HG03159 (cell line): ENCODE measurements around the gene CIRBP.

Source experiments
- ATAC-seq: cut with Tn5 transposase; IDR thresholded peaks from one replicate; pipeline ENCODE4 v1.9.1; 2021; ENCODE audit warnings: mild to moderate bottlenecking, moderate library complexity; ENCODE audit not compliant: unreplicated experiment

The CIRBP gene

DNA sequence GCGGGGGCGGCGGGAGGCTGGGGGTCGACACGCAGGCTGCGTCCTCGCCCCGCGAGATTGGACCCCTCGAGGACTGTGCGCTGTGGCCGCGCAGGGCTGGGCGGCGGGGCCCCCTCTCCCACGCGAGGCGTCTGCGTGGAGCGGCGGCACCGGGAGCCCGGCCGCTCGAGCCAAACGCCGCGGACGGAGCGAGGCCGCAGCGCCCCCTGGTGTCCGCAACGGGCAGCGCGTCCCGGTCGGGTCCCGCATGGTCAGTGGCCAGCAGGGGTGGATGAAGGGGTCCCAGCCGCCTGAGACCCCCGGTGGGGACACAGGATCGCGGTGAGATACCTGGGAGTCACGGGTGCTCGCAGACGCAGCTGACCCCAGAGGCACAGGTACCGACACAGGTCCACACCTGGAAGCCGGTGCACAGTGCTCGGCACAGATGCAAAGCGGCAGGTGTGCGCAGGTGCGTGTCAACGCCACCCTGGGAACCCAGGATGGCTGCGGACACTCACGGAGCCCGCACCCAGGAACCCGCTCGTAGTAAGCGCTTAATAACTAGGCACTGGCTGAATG is 2.1 kb upstream of the CIRBP start:
- ATAC-seq = no peak

DNA sequence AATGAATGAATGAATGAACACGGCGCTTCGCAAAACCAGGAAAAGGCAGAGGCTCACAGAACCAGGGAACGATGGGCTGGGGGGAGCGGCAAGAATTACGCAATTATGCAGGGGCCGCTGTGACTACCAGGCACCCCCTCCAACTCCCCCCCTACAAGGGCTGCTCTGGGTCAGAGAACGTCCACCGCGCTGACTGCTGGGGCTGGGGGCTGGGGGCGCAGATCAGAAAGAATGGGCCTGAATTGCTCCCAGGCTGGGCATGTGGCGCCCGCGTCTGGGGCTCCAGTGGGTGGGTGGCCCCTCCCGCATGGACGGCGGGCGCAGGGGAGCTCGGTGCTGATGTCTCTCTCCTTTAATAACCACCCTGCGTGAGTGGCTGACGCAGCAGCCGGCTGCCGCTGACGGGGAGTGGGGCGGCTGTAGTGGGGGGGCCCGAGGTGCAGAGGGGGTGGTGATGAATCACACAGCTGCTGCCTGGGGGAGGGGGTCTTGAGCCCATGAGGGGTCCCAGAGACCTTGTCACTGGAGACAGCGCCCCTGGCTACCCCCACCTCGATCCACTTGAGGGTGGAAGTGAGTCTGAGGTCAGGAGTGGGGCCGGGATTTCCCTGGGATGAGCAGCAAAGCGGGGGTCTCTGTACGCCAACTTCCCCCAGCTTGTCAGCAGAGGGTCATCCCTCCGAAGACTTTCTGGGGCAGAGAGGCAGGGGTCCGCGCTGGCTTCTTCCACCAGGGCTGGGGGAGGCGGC is 1.5 kb upstream of the CIRBP start:
- ATAC-seq = no peak

DNA sequence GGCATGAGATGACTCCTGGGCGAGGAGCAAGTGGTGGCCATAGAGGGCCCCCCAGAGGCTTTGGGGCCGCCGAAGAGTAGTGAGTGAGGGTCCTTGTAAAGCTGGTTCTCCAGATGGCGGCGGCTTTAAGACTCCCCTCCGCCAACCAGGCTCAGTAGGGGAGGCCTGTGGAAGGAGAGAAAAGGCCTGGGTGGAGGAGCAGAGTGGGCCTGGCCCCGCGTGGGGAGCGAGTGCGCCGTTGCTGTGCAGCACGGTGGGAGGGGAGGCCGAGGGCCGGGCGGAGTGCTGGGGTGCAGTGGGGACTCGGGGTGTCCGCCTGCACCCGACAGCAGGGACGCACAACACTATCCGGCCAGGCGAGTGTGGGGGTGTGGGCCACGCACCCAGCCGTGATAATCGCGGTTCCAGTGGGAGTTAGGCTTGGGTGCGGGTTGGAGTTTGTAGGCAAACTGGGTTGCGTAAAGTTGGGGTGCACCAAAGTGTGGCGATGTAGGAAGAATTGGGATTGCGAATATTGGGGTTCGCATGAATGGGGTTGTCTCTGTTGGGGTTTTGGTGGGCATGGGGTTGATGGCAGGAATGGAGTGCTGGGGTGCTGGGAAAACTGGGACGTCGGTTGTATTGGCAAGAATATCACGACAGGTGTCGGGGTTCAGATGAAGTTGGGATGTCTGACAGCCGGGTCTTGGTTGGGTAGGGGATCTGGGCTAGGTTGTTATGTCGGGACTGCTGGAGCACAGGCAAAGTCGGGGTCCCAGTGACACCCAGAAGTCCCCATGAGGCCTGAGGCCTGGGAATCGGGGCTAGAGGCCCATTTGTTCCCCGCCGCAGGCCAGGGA is 687 bp upstream of the CIRBP start:
- no peak for ATAC-seq

DNA sequence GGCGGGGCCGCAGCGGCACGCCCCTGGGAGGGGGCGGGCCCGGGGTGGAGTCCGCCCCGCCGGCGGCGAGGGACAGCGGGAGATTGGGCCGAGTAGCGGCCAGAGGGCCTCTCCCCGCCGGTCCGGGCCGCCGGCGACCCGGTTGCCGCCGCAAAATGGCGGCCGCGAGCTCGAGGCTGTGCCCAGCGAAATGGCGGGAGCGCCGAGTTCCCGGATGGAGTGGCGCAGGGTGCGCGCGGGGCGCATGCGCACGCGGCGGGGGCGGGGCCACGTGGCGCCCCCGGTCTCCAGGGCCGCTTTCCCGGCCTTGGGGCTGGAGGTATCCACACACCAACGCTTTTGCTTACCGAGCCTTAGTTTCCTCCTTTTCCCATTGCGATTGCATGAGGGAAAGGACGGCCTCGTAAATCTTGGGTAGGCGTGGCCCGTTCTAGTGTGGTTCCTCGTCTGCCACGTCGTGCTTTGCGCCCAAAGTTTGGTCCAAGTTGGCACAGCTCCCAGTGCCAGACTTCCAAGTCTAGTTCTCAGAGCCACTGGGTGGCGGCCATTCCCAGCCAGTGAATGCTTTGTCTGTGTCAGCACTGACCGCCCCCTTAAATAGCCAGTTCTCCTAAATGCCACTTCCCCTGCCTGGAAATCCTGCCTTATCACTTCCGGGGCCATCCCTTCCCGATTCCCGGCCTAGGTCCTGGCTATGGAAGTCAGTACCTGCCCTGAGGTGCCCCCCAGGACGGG is 513 bp downstream of the CIRBP start:
- peak; percentile 17 for ATAC-seq

DNA sequence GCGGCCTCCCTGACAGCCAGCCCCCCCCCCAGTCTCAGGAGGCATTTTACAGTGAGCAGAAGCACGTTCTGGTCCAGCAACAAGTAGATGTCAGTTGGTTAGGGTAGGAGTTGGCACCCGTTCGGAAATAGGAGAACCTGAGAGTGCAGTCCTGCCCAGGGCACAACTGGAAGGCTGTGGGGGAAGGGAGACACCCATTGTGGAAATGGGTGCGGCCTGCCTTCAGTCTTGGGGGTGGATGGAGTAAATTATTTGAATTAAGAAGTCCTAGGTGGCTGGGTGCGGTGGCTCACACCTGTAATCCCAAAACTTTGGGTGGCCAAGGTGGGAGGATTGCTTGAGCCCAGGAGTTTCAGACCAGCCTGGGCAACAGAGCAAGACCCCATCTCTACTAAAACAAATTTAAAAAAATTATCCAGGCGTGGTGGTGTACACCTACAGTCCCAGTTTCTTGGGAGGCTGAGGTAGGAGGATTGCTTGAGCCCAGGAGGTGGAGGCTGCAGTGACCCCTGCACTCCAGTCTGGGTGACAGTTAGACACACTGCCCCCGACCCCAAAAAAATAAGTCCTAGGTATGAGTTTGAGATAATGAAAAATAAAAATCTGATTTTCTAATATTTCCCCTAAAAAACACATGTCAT is 1.2 kb downstream of the CIRBP start:
- ATAC-seq = no peak

DNA sequence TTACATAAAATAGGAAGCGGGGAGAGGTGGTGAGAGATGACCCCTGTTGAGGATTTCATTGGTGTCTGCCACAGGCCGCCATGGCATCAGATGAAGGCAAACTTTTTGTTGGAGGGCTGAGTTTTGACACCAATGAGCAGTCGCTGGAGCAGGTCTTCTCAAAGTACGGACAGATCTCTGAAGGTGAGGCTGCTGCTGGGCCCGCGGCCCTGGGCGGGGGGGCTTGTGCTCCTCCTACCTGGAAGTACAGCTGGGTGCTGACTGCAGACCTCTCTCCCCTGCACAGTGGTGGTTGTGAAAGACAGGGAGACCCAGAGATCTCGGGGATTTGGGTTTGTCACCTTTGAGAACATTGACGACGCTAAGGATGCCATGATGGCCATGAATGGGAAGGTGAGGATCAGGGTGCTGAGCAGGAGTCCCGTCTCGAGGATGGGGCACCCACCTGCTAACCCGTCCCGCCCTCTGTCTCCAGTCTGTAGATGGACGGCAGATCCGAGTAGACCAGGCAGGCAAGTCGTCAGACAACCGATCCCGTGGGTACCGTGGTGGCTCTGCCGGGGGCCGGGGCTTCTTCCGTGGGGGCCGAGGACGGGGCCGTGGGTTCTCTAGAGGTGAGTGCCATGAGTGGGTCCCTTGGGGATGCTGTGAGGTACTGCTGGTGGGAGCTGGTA is 1.9 kb downstream of the CIRBP start:
- ATAC-seq = no peak

DNA sequence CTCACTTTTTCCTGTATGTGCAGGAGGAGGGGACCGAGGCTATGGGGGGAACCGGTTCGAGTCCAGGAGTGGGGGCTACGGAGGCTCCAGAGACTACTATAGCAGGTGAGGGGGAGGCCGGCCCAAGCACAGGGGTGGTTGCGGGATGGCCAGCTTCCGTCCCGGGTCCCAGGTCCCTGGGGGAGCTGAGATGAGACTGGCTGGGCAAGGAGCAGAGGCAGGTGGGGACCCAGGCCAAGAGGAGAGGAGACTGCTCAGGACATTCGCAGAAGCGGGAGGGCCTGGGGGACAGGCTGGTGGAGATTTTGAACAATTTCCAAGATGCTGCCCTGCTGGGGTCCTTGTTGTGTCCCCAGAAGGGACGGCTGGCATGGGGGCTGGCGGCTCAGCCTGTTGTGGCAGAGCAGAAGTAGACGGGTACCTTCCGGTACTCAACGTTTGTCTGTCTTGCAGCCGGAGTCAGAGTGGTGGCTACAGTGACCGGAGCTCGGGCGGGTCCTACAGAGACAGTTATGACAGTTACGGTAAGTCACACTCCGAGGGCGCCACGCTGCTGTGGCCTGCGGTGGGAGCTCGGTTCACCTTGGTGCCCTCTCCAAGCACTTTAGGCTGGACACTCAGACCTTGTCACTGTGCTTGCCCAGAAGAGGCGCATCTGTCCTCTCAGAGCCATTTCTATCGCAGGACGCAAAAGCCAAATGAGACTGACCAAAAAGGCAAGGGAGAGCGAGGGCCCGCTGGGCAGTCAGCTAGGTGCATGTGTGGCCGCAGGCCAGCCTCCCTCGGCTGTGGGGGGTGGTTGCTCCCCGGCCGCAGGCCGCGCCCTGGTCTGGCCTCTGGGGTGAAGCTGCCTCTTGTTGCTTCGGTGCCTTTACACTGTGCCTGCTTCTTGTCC is 2.6 kb downstream of the CIRBP start:
- ATAC-seq = no peak

DNA sequence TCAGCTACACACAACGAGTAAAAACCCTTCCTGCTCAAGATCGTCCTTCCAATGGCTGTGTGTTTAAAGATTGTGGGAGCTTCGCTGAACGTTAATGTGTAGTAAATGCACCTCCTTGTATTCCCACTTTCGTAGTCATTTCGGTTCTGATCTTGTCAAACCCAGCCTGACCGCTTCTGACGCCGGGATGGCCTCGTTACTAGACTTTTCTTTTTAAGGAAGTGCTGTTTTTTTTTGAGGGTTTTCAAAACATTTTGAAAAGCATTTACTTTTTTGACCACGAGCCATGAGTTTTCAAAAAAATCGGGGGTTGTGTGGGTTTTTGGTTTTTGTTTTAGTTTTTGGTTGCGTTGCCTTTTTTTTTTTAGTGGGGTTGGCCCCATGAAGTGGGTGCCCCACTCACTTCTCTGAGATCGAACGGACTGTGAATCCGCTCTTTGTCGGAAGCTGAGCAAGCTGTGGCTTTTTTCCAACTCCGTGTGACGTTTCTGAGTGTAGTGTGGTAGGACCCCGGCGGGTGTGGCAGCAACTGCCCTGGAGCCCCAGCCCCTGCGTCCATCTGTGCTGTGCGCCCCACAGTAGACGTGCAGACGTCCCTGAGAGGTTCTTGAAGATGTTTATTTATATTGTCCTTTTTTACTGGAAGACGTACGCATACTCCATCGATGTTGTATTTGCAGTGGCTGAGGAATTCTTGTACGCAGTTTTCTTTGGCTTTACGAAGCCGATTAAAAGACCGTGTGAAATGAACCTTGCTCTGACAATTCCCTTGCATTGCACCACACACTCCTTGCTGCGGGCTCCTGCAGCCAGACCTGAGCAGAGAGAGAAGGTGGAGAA is 3.5 kb downstream of the CIRBP start:
- ATAC-seq = no peak

DNA sequence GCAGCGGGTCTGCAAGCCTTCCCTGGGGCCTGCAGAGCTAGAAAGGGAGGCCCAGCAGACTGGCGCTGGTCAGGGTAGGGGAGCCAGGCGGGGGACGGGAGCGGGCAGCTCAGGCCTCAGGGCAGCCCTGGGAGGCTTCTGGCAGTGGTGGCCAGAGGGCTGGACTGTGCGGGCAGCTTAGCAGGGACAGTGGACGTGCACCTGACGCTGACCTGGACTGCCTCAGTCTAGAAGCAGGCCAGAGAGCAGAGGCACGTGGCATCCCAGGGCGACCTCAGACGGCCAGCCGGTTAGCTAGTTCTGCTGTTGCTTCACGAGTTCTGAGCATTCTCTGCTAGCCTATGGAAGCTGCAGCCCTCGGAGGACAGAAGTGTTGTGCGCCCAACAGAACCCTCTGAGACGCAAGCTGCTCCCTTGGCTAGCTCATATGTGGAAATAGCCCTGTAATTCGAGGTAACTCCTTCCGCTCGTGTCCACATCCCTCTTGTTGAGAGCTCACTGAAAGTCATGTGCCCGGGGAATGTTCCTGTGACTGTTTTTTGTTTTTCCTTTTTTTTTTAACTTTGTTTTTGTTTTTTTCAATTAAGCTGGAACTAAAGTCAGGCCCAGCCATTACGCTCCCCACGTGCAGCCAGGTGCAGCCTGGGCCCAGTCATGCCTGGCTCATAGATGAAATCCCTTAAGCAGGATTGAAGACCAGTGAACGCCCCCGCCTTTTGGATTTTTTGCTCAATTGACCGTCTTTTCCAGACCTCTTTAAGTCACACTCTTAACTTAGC is 4.3 kb downstream of the CIRBP start:
- ATAC-seq = no peak

DNA sequence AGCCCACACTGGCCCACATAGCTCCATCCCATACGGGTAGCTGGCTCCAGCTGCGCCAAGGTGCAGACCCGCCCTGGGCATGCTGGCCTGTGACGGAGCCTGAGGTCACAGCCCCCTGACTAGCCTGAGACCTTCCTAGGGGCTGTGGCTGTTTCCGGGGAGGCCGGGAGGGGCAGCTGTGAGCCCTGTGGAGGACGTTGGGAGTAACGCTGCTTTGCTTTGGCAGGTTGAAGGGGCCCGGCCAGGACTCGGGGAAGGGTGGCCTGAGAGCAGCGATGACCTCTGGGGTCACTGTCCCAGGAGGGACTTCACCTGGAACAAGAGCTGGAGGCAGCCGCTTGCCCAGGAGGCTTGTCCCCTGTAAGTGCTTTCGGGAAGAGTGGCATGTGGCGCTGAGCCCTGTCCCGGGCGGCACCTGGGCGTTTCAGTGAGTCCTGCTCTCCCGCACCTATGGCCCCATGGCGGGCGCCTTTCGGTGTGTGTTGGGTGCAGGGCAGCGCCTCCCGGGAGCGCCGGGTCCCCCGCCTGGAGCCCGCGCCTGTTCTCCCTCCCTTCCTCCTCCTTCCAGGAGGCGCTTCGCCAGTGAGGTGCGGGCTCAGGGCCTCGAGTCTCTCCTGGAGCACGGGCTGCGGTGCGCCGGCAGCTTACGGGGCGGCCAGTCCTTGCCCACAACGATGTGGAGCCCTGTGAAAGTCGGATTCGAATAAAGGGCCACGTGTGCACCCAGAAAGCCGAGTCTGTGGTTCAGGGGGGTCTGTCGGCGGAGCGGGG is 5.1 kb downstream of the CIRBP start:
- ATAC-seq = no peak

DNA sequence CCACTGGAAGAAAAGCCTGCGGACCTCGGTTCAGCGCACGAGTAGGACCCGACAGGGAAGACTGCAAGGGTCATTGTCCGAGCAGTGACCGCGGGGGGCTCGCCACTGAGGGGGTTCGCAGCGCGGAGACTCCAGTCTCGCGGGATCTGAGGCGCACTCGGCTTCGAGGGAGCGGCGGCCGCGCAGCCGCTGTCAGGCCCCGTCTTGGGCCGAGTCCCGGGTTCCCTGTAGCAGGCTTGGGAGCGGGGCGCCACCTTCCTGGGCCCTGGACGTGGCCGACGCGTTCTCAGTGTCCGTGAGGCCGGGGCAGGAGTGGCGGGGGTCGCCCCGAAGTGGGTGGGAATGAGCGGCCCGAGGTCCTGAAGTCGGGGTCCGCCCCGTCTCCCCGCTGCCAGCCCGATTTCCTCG is 5.7 kb downstream of the CIRBP start:
- no peak for ATAC-seq

DNA sequence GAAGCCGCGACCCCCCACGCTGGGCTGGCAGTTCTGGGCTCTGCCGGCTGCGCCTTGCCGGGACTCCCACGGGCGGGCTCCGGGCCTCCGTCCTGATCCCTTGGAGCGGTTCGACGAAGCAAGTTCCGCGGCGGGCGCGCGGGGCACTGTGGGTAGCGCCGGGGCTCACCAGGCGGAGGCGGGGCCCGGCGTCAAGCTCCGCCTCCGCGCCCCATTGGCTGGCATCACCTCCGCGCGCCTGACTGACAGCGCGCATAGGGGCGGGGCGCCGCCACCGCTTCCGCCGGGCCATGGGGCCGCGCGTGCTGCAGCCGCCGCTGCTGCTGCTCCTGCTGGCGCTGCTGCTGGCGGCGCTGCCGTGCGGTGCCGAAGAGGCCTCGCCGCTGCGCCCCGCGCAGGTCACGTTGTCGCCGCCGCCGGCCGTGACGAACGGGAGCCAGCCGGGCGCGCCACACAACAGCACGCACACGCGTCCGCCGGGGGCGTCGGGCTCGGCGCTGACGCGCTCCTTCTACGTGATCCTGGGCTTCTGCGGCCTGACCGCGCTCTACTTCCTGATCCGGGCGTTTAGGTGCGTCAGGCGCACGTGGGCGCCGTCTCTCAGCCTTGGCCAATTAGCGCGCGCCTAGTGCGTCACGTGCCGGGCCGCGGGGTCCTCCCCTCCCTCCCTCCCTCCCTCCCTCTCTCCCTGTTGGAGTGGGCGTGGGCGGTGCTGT is 6.3 kb downstream of the CIRBP start, which contains the start of gene FAM174C:
Gene FAM174C (plus strand): TSS at position 271 of the 716 bp plus-strand sequence. CDS start 20 bp downstream, at position 291.
- ATAC-seq = peak; percentile 65

DNA sequence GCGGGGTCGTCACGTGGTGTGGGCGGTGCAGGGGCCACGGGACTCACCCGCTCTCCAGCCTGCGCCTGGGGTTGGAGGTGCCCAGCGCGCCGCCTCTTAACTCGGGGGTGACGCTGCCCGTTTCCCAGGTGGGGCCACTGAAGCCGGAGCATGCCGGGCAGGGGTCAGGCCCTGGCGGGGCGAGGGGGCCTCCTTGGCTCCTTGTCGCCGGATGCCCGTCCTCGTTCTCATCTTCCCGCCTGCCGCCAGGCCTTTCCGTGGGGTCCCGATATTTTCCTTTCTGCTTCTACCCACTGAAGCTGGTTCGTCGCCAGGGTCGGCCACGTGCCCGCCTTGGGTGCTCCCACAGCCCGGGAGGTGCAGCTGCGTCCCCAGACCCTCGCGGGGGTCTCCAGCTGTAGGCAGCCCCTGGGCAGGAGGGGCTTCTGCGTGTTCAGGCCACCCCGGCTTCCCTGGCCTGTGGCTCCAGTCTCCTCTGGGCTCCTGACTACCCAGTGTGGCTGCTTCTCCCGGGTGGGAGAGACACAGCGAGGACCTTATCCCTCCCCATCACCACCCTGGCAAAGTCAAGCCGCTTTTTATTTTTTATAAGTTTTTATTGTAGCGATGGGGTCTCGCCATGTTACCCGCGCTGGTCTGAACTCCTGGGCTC is 7.0 kb downstream of the CIRBP start:
- ATAC-seq = no peak

DNA sequence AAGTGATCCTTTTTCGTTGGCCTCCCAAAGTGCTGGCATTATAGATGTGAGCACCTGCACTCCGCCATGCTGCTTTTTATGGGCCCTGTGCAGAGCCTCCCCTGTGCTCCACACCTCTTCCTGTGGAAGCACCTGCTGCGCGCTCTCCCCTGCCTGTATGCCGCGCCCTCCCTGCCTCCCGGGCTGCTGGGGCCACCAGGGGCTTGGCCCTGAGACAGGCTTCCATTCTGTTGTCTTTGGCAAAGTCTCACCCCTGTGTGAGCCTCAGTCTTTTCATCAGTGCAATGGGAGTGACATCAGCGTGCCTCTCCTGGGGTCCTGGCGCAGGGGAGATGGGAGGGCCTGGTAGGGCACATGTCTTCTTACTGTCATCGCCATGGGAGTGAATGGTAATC is 7.5 kb downstream of the CIRBP start:
- no peak for ATAC-seq

DNA sequence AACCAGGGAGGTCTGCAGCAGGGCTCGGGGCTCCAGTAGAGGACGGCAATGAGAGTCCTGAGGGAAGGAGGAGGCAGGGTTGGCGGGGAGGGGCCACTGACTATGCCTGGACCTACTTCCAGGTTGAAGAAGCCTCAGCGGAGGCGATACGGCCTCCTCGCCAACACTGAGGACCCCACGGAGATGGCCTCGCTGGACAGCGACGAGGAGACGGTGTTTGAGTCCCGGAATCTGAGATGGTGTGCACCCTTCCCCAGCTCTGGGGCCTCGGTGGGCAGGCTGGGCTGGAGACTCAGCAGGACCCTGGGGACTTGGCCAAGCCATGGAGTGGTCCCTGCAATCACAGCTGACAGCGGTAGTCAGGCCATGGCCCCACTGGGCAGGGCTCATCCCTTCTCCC is 7.9 kb downstream of the CIRBP start:
- no peak for ATAC-seq

DNA sequence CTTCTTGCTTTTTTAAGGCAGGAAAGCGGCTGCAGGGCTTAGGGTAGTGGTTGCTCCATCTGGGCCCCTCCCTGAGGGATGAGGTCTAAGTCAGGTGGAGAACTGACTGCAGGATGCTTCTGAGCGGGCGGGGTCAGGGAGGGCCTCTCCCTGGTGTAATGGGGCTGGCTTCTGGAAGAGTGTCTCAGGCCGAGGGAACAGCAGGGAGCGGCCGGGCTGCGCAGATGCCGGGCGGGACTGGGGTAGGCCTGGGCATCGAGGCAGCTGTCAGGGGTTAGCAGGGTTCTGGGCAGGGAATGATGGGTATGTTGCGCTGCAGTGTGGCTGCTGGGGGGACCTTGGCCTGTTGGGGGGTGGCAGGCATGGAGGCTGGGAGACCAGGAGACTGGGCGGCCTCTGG is 8.9 kb downstream of the CIRBP start:
- ATAC-seq = no peak
